ENCODE results near the gene DNM3.

Gene DNM3

GRCh38 chr1:172394141-172394751 lies 552.9 kb downstream of the DNM3 start:
- DNase-seq (ENCODE audit: extremely low spot score), result no peak
- TF ChIP-seq TARDBP (IDR thresholded peaks at IDR 0.05) (no peak), NFRKB (IDR thresholded peaks at IDR 0.05) (no peak), FOXK2 (IDR thresholded peaks at IDR 0.05) (no peak), LEF1 (IDR thresholded peaks at IDR 0.05; ENCODE audit: borderline replicate concordance) (no peak), FOXA1 (IDR thresholded peaks at IDR 0.05) (no peak), ELF4 (IDR thresholded peaks at IDR 0.05) (no peak), CTBP1 (IDR thresholded peaks at IDR 0.05; ENCODE audit: borderline replicate concordance) (no peak), HDGF (IDR thresholded peaks at IDR 0.05; ENCODE audit: borderline replicate concordance) (no peak), ZNF384 (IDR thresholded peaks at IDR 0.05) (no peak), SP1 (IDR thresholded peaks at IDR 0.05) (no peak), FOXM1 (IDR thresholded peaks at IDR 0.05; ENCODE audit: borderline replicate concordance) (no peak), ARNT (IDR thresholded peaks at IDR 0.05) (no peak), SUZ12 (IDR thresholded peaks at IDR 0.05) (no peak)
- ChIA-PET POLR2A (no interaction called here), CTCF (interaction anchor here (0.8 kb wide), 1 partner anchor 35 kb away, joined by 8 read pairs; no protein-coding TSS in a partner anchor)

GRCh38 chr1:172394811-172395210 lies 553.5 kb downstream of the DNM3 start:
- no peak for DNase-seq (ENCODE audit: extremely low spot score)
- TF ChIP-seq BHLHE40 (IDR thresholded peaks at IDR 0.05; ENCODE audit: borderline replicate concordance) (no peak), FOXA1 (IDR thresholded peaks at IDR 0.05) (no peak), L3MBTL2 (conservative IDR thresholded peaks at IDR 0.05) (no peak), LEF1 (IDR thresholded peaks at IDR 0.05; ENCODE audit: borderline replicate concordance) (no peak), FOXM1 (IDR thresholded peaks at IDR 0.05; ENCODE audit: borderline replicate concordance) (no peak), TARDBP (IDR thresholded peaks at IDR 0.05) (no peak), SUZ12 (IDR thresholded peaks at IDR 0.05) (no peak), PKNOX1 (IDR thresholded peaks at IDR 0.05) (no peak), ARNT (IDR thresholded peaks at IDR 0.05) (no peak), CTBP1 (IDR thresholded peaks at IDR 0.05; ENCODE audit: borderline replicate concordance) (no peak), FOXK2 (IDR thresholded peaks at IDR 0.05) (no peak), SP1 (IDR thresholded peaks at IDR 0.05) (no peak), HDGF (IDR thresholded peaks at IDR 0.05; ENCODE audit: borderline replicate concordance) (no peak), ELF4 (IDR thresholded peaks at IDR 0.05) (no peak), ZNF384 (IDR thresholded peaks at IDR 0.05) (no peak), NFRKB (IDR thresholded peaks at IDR 0.05) (no peak)
- ChIA-PET POLR2A (no interaction called here), CTCF (interaction anchor here (0.8 kb wide), 1 partner anchor 36 kb away, joined by 8 read pairs; no protein-coding TSS in a partner anchor)

GRCh38 chr1:172395576-172395975 lies 554.3 kb downstream of the DNM3 start:
- TF ChIP-seq L3MBTL2 (conservative IDR thresholded peaks at IDR 0.05), result no peak
- TF ChIP-seq FOXM1 (IDR thresholded peaks at IDR 0.05; ENCODE audit: borderline replicate concordance), result no peak
- TF ChIP-seq SP1 (IDR thresholded peaks at IDR 0.05), result no peak
- no peak for TF ChIP-seq CTBP1 (IDR thresholded peaks at IDR 0.05; ENCODE audit: borderline replicate concordance)
- TF ChIP-seq ARNT (IDR thresholded peaks at IDR 0.05), result no peak
- TF ChIP-seq LEF1 (IDR thresholded peaks at IDR 0.05; ENCODE audit: borderline replicate concordance), result no peak
- TF ChIP-seq NFRKB (IDR thresholded peaks at IDR 0.05), result no peak
- TF ChIP-seq SUZ12 (IDR thresholded peaks at IDR 0.05), result no peak
- no peak for TF ChIP-seq FOXA1 (IDR thresholded peaks at IDR 0.05)
- TF ChIP-seq ELF4 (IDR thresholded peaks at IDR 0.05), result no peak
- no peak for TF ChIP-seq TARDBP (IDR thresholded peaks at IDR 0.05)
- no peak for TF ChIP-seq ZNF384 (IDR thresholded peaks at IDR 0.05)
- DNase-seq (ENCODE audit: extremely low spot score), result no peak
- POLR2A ChIA-PET, result no interaction called here
- CTCF ChIA-PET, result no interaction called here

- no peak for TF ChIP-seq ARNT (IDR thresholded peaks at IDR 0.05)
- TF ChIP-seq LEF1 (IDR thresholded peaks at IDR 0.05; ENCODE audit: borderline replicate concordance), result no peak
- TF ChIP-seq TARDBP (IDR thresholded peaks at IDR 0.05), result no peak
- no peak for TF ChIP-seq PKNOX1 (IDR thresholded peaks at IDR 0.05)
- no peak for TF ChIP-seq SUZ12 (IDR thresholded peaks at IDR 0.05)
- no peak for TF ChIP-seq SP1 (IDR thresholded peaks at IDR 0.05)
- no peak for TF ChIP-seq HDGF (IDR thresholded peaks at IDR 0.05; ENCODE audit: borderline replicate concordance)
- TF ChIP-seq BHLHE40 (IDR thresholded peaks at IDR 0.05; ENCODE audit: borderline replicate concordance), result no peak
- TF ChIP-seq FOXA1 (IDR thresholded peaks at IDR 0.05), result no peak
- no peak for TF ChIP-seq ZNF384 (IDR thresholded peaks at IDR 0.05)
- TF ChIP-seq CTBP1 (IDR thresholded peaks at IDR 0.05; ENCODE audit: borderline replicate concordance), result no peak
- TF ChIP-seq ELF4 (IDR thresholded peaks at IDR 0.05), result no peak
- no peak for TF ChIP-seq FOXM1 (IDR thresholded peaks at IDR 0.05; ENCODE audit: borderline replicate concordance)
- CTCF ChIA-PET, result interaction anchor here (0.6 kb wide), 1 partner anchor 612 kb away, joined by 3 read pairs; no protein-coding TSS in a partner anchor
- DNase-seq (ENCODE audit: extremely low spot score), result no peak
- POLR2A ChIA-PET, result no interaction called here
These were observed 555.9 kb downstream of the DNM3 start for GRCh38 chr1:172397221-172397620.

GRCh38 chr1:172397633-172398032 lies 556.3 kb downstream of the DNM3 start:
- ChIA-PET POLR2A (no interaction called here), CTCF (interaction anchor here (0.6 kb wide), 1 partner anchor 358 kb away, joined by 3 read pairs; no protein-coding TSS in a partner anchor)
- DNase-seq (ENCODE audit: extremely low spot score), result no peak
- no peak for TF ChIP-seq ELF4 (IDR thresholded peaks at IDR 0.05)
- TF ChIP-seq TARDBP (IDR thresholded peaks at IDR 0.05), result no peak
- no peak for TF ChIP-seq SUZ12 (IDR thresholded peaks at IDR 0.05)

- TF ChIP-seq LEF1 (IDR thresholded peaks at IDR 0.05; ENCODE audit: borderline replicate concordance) (no peak), SP1 (IDR thresholded peaks at IDR 0.05) (no peak), L3MBTL2 (conservative IDR thresholded peaks at IDR 0.05) (no peak), FOXA1 (IDR thresholded peaks at IDR 0.05) (no peak), ZNF384 (IDR thresholded peaks at IDR 0.05) (no peak), ARNT (IDR thresholded peaks at IDR 0.05) (no peak), SUZ12 (IDR thresholded peaks at IDR 0.05) (no peak), FOXK2 (IDR thresholded peaks at IDR 0.05) (no peak), HDGF (IDR thresholded peaks at IDR 0.05; ENCODE audit: borderline replicate concordance) (no peak), PKNOX1 (IDR thresholded peaks at IDR 0.05) (no peak), BHLHE40 (IDR thresholded peaks at IDR 0.05; ENCODE audit: borderline replicate concordance) (no peak), TARDBP (IDR thresholded peaks at IDR 0.05) (no peak), NFRKB (IDR thresholded peaks at IDR 0.05) (no peak)
- ChIA-PET CTCF (interaction anchor here (0.6 kb wide), 1 partner anchor 359 kb away, joined by 3 read pairs; no protein-coding TSS in a partner anchor), POLR2A (no interaction called here)
- no peak for DNase-seq (ENCODE audit: extremely low spot score)
These were observed 556.9 kb downstream of the DNM3 start for GRCh38 chr1:172398193-172398592.
